ENCODE results near the gene CDC34. TPM values are rescaled to one million over a fixed set of nuclear protein-coding genes. Genes with fewer than 3 reads are reported as not detected.

CDC34 gene
- total RNA-seq, 2 donors from 2014 or later = 128 to 138 TPM

- Histone ChIP-seq H3K4me3 (ENCODE audit: low read length) (no peak overlapping the region), H3K9me3 (ENCODE audit: control insufficient read depth, low read length) (no peaks in the 10 kb centered on the region), H3K27ac (ENCODE audit: low read depth, low read length) (no peak overlapping the region), H3K36me3 (ENCODE audit: control insufficient read depth, insufficient read depth, low read length) (no peaks in the 10 kb centered on the region), H3K4me1 (ENCODE audit: control insufficient read depth, insufficient read depth, low read length) (no peaks in the 10 kb centered on the region), H3K9ac (ENCODE audit: extremely low read depth, low read length, poor library complexity, severe bottlenecking) (no peak overlapping the region), H3K27me3 (ENCODE audit: control insufficient read depth, insufficient read depth, low read length, poor library complexity, severe bottlenecking) (no peaks in the 10 kb centered on the region)
- 96 to 98% methylated on average over 37 to 45 of the region's 45 CpGs for WGBS, 2 experiments (ENCODE audit: insufficient coverage in 1 of 2, insufficient read length in 1 of 2)
- no peaks in the 10 kb centered on the region for H3K4me1 Mint-ChIP-seq
- no peak overlapping the region for H3K27ac Mint-ChIP-seq
- TF ChIP-seq CTCF (conservative IDR thresholded peaks at IDR 0.05) = no peak
- no peaks in the 10 kb centered on the region for H3K9me3 Mint-ChIP-seq
- H3K4me3 Mint-ChIP-seq = no peak overlapping the region
- no peak for DNase-seq
- H3K36me3 Mint-ChIP-seq (ENCODE audit: low read depth) = peaks cover 4% of the 10 kb centered on the region
- H3K27me3 Mint-ChIP-seq (ENCODE audit: insufficient read depth) = peaks cover 34% of the 10 kb centered on the region
Measured at GRCh38 chr19:519449-519865, 12.1 kb upstream of the CDC34 start.

DNA sequence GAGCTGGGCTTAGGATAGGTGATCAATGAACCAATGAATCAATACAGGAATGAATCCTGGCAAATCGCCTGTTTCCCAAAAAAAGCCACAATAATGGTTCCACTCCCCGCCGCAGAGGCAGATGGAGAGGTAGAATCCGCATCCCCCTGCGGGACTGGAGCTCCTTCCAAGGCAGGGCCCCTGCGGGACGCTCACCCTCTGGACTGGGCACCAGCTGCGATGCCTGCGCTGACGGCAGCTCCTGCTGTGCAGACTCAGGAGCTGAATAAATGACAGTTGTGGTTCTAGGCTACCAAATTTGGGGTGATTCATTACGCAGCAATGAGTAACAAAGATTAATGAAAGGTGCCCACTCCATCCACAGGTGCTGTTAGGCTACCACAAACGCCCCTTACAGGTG is 8.8 kb upstream of the CDC34 start:
- H3K27ac ChIP-seq (ENCODE audit: low read depth, low read length) = no peak overlapping the region
- WGBS, 2 experiments (ENCODE audit: insufficient coverage in 1 of 2, insufficient read length in 1 of 2) = 94 to 95% methylated on average over 9 to 12 of the region's 12 CpGs
- H3K27me3 ChIP-seq (ENCODE audit: control insufficient read depth, insufficient read depth, low read length, poor library complexity, severe bottlenecking) = no peaks in the 10 kb centered on the region
- no peaks in the 10 kb centered on the region for H3K36me3 ChIP-seq (ENCODE audit: control insufficient read depth, insufficient read depth, low read length)
- H3K4me1 ChIP-seq (ENCODE audit: control insufficient read depth, insufficient read depth, low read length) = no peaks in the 10 kb centered on the region
- H3K4me3 Mint-ChIP-seq = no peak overlapping the region
- no peak overlapping the region for H3K27ac Mint-ChIP-seq
- TF ChIP-seq CTCF (conservative IDR thresholded peaks at IDR 0.05) = no peak
- no peaks in the 10 kb centered on the region for H3K9me3 ChIP-seq (ENCODE audit: control insufficient read depth, low read length)
- no peak for DNase-seq
- no peak overlapping the region for H3K4me3 ChIP-seq (ENCODE audit: low read length)
- peaks cover 37% of the 10 kb centered on the region for H3K27me3 Mint-ChIP-seq (ENCODE audit: insufficient read depth)
- H3K9ac ChIP-seq (ENCODE audit: extremely low read depth, low read length, poor library complexity, severe bottlenecking) = no peak overlapping the region
- H3K36me3 Mint-ChIP-seq (ENCODE audit: low read depth) = peaks cover 1% of the 10 kb centered on the region
- H3K4me1 Mint-ChIP-seq = no peaks in the 10 kb centered on the region
- H3K9me3 Mint-ChIP-seq = no peaks in the 10 kb centered on the region

DNA sequence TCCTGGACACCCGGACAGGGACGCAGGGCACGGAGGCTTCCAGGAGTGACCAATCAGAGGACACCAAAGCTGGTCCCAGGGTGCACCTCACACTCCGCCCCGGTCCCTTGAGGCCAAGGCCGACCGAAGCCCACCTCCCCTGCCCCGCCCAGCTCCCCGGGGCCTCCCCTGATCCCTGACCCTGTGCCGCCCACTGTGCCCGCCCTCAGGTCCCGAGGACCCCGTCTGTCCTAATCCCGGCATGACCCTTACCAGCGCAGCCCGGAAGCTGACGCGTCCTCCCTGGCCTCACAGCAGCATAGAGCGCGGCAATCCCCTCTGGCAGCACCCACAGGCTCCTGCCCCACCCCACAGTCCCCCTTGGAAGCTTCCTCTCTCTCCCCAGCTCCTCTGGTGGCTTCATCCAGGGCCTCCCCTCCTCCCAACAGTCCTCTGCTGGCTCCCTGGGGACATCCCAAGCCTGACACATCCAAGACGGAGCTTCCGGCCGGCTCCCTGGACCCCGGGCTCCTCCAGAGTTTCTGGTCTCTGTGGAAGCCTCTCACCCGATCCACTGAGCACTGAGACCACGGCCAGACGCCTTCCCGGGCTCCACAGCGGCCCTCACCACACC is 7.4 kb upstream of the CDC34 start:
- H3K36me3 Mint-ChIP-seq (ENCODE audit: low read depth) = peaks cover 1% of the 10 kb centered on the region
- H3K4me1 Mint-ChIP-seq = no peaks in the 10 kb centered on the region
- DNase-seq = no peak
- H3K27me3 ChIP-seq (ENCODE audit: control insufficient read depth, insufficient read depth, low read length, poor library complexity, severe bottlenecking) = no peaks in the 10 kb centered on the region
- H3K4me3 Mint-ChIP-seq = no peak overlapping the region
- H3K9ac ChIP-seq (ENCODE audit: extremely low read depth, low read length, poor library complexity, severe bottlenecking) = no peak overlapping the region
- peaks cover 37% of the 10 kb centered on the region for H3K27me3 Mint-ChIP-seq (ENCODE audit: insufficient read depth)
- no peak overlapping the region for H3K4me3 ChIP-seq (ENCODE audit: low read length)
- no peak overlapping the region for H3K27ac Mint-ChIP-seq
- no peaks in the 10 kb centered on the region for H3K4me1 ChIP-seq (ENCODE audit: control insufficient read depth, insufficient read depth, low read length)
- no peak overlapping the region for H3K27ac ChIP-seq (ENCODE audit: low read depth, low read length)
- H3K9me3 ChIP-seq (ENCODE audit: control insufficient read depth, low read length) = no peaks in the 10 kb centered on the region
- TF ChIP-seq CTCF (conservative IDR thresholded peaks at IDR 0.05) = no peak
- 86 to 90% methylated on average over 20 to 29 of the region's 29 CpGs for WGBS, 2 experiments (ENCODE audit: insufficient coverage in 1 of 2, insufficient read length in 1 of 2)
- H3K9me3 Mint-ChIP-seq = no peaks in the 10 kb centered on the region
- H3K36me3 ChIP-seq (ENCODE audit: control insufficient read depth, insufficient read depth, low read length) = no peaks in the 10 kb centered on the region
